HG03520 (cell line): ENCODE measurements around the gene AGAP1.

ENCODE experiments used
- ATAC-seq: cut with Tn5 transposase; IDR thresholded peaks from one replicate; pipeline ENCODE4 v1.9.1; 2021; ENCODE audit warnings: mild to moderate bottlenecking, moderate library complexity; ENCODE audit not compliant: unreplicated experiment

AGAP1 gene

DNA sequence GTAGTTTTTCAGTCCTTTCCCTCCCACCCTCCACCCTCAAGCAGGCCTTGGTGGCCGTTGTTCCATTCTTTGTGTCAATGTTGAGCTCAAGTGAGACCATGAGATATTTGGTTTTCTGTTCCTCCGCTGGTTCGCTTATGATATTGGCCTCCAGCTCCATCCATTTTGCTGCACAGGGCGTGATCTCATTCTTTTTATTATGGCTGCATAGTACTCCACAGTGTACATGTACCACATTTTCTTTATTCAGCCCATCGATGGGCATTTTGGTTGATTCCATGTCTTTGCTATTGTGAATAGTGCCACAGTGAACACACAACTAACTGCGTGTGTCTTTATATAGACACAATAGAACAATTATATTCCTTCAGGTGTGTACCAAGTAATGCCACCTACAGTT, 14.1 kb downstream of the AGAP1 start:
- no peak for ATAC-seq

DNA sequence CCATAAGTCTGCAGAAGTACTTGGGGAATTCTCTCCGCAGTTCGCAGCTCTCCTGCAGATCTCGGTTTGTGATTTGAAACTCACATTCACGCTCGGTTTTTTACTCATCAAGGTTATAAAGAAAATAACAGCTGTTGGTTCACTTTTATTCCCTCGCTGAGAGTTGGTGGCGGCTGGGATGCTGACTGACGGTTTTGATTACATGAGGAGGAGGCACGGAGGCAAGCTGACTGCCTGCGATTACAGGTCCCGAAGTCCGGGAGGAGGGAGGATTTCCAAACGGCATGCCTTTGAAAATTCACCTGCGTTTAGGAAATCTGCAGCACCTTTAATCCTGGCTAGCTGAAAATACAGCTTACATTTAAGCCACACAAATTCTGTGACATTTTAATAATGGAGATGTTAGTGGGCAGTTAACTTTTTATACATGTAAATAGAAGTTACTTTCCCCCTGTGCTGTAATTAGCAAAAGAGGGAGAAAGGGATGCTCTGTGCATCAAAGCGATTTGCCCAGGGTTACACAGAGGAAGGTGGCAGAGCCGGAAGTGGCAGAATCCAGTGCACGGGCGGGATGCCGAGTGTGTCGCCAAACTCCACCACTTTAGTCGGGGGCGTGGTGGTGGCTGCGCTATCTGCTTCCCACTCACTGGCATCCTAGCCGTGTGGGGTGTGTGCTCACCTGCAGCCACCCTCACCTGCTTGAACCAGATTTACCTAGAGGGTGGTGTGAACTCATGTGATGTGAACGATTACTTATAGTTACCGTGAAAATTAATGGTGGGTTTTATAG, 14.7 kb downstream of the AGAP1 start:
- no peak for ATAC-seq

DNA sequence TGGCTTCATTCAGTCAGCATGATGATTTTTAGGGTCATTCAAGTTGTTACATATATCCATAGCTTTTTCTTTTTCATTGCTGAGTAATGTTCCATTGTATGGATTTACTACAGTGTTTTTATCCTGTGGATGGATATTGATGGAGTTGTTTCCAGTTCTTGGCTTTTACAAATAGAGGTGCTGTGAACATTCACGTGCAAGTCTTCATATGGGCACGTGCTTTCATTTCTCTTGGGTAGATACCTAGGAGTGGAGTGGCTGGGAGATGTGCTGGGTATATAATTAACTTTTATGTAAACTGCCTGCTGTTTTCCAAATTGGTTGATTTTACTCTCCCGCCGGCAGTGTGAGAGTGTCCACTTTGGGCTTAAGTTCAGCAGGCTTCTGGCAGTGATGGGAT, 16.5 kb downstream of the AGAP1 start:
- no peak for ATAC-seq

DNA sequence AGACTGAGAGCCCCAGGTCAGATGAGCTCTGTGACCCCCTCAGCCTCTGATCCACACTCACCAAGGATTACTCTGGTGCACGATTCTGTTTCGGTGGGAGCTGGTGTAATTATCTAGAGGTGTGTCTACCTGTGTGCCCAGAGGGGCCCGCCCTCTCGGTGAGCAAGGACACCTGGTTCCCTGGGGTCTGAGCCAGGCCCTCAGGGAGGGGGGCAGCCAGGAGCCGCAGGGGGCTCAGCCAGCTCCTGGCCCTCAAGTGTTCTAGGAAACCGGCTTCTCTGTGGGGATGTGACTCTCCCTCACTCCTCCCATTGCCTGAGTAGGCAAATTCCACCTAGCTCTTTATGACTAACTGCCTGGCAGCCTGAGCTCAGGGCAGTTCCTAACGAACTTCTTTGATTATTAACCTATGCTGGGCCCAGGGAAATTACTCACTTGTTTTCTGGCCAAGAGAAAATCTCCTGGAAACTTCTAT, 17.4 kb downstream of the AGAP1 start:
- ATAC-seq, result no peak

DNA sequence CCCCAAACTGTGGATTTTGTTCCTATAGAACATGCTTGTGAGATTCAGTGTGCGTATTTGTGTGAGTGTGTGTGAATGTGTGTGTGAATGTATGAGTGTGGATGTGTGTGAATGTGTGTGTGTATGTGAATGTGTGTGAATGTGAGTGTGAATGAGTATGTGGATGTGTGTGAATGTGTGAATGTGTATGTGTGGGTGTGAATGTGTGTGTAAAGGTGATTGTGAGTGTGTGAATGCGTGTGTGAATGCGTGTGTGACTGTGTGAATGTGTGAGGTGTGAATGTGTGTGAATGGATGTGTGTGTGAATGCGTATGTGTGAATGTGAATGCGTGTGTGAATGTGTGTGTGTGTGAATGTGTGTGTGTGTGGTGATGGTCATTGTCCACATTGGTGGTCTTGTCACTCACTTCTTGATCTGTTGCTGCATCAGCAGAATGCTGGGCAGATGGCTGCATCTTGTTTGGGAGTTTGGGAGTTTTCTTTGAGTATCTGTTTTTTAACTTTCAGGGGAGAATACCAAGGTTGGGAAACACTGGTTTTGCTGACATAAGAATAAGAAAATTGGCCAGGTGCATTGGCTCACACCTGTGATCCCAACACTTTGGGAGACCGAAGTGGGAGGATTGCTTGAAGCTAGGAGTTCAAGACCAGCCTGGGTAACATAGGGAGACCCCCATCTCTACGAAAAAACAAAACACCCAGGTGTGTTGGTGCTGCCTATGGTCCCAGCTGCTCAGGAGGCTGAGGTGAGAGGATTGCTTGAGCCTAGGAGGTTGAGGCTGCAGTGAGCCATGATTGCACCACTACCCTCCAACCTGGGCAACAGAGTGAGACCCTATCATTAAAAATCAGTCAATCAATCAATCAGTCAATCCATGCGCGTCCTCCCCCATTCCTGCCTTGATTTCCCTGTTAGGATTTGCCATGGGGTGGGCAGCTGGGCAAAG, 18.2 kb downstream of the AGAP1 start:
- no peak for ATAC-seq

DNA sequence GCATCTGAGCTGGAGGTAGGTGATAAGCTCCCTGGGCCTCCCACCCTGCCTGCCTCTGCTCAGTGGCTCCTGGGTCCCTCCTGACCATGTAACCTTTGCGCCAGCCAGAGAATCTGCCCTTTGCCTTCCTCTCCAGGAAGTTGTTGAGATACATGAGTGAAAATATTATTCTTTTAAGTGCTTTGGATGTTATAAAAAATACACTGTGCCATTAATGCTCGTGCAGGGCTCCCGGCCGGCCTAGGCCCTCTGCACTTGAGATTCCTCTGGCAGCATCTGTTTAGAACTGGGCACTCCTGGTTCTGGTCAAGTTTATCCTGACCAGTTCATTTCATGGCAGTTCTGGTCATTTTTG, 18.8 kb downstream of the AGAP1 start:
- ATAC-seq, result no peak

DNA sequence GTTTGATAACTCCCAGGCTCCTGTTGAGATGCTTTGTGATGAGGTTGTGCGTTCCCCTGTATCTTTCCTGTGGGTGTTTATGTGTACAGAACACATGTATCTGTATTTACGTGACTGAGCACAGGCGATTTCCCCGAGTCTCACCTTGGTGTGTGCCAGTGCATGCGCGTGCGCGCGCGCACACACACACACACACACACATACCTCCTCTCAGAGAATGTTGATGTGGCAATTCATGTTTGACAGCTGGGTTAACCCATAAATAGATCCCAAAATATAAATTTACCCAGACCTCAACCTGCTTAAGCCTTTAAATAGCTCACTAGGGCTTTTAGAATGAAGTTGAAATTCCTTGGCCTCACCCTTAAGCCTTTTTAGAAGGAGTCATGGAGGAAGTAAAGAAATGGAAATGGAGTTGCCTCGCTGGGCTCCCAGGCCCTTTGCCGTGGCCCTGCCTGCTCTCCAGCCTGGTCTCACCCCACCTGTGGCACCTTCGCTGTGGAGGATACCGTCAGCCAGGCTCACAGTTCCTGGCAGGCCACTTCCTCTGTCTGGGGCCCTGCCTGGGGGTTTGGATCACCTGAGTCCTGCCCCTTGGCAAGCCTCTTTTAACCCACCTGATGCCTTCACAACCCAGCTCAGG, 20.3 kb downstream of the AGAP1 start:
- no peak for ATAC-seq

DNA sequence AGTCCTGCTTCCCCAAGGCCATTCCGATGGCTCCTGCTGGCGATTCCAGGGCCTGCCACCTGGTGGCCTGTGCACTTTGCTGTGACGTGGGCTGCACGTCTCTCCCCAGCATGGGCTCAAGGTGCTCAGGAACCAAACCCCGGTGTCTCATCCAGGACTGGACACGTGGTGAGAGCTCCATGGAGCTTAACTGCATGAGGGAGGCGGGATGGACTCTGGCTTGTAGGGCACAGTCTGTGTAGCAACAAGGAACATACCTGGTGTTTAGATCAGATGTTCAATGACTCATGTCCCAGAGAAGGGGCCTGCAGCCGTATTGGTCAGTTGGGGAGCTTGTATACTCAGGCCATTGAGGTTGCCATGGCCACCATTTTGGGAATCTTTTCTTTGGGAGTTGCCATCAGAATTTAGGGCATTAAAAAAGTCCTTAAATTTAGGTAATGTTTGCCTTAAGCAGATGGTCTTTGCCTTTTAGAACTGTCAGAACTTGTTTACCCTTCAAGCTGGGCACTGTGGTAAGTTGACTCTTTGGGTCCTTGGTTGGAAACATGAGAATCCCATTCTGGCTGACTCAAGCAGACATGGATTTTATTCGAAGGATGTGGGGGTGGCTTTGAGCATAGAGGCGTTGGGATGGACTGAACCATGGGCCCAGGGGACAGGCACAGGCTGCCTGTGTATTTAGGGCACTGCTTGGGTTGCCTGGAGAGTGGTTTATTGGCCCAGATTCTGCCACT, 21.0 kb downstream of the AGAP1 start:
- ATAC-seq, result no peak

DNA sequence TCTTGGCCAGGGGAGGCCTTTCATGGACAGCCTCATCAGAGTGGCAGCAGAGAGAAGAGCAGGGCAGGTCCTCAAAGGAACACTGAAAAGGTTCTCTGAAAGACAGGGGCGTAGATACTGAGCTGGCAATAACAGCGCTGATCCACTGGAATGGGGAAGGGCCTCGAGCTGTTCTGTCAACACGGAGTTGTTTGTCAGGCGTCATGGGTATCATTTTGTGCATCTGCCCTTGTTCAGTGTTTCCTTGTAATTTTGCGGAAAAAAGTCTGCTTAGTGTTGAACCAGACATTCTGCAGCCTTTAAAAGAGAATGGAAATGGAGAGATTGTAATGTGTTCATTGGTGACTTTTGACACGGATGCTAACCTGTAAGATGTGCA, 21.5 kb downstream of the AGAP1 start:
- no peak for ATAC-seq

DNA sequence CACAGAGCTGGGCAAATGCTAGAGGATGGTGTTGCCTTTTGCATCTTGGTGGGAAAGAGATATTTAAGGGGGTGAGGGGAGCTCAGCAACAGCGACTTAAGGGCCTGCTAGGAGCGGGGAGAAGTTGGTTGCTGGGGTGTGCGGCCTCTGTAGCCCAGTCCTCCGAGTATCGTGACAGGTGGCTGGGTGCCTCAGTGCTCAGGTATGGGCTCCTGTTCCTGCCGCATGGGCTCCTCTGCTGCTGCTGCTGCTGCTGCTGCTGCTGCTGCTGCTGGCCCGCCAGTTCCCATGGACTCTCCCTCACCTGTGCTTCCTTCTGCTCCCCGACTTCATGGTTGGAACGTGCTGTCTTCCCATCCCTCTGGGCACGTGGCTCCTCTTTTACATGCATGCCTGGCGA, 22.0 kb downstream of the AGAP1 start:
- ATAC-seq, result no peak

DNA sequence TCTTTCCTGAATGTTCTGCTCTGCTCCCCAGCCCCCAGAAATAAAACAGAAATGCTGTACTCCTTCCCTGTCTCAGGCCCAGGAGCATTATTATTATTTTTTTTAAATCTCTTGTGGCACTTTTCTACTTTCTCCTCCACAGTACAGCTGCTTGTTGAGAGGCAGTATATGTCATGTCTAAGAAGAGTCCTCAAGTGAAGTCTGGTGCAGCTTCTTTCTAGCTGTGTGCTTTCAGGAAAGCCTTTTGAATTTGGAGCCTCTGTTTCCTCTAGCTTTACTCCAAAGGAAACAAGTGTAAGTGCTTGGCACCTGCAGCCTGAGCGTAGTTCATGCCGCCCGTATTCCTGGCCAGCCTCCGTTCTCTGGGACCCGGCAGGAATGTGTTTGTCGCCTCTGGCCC, 22.4 kb downstream of the AGAP1 start:
- no peak for ATAC-seq

DNA sequence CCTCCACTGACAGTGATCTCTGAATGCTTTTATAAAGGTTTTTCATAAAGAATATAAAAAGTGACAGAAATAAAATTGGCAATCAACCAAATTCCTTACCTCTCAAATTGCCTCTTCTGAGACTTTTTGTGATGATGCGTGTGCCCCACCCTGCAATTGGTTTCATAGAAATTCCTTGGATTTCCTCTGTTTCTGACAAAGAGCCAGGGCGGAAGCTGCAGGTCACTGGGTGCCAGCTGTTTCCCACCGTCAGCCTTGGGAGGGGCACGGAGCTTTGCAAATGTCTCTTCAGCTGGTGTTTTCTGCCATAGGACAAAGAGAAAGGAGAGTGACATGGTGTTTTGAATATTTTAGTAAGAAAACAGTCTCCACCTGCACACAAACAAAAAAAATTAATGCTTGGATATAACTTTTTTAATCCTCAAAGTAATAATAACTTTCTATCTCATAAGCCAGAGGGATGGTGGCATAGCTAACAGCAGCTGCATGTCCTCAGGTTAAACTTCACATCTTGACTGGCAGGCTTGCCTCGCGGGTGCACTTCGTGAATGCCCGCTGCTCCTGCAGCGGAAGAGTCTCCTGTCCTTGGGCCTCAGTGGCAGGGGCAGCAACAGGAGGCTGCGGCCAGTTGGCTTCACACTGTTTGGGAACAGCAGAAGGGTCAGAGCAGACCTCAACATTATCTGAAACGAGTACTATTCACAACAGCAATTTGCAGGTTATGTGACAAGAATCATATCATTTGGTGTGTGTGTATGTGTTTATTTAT, 24.7 kb downstream of the AGAP1 start:
- no peak for ATAC-seq

DNA sequence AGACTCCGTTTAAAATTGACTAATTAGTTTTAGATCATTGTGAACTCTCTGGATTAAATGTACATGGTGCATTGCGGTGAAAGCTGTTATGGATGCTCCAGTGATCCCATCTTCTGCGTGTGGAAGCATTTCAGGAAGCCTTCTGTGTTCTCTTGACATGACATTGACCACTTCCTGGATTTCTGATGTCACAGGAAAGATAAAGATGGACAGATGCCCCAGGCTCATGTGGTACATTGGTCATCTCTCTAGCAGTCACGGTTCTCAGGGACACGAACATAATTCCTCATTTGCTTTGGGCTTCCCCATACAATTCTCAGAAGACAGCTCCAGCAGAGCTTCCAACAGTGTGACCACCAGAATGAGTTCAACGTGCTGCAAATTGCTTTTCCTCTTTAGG, 26.9 kb downstream of the AGAP1 start:
- ATAC-seq, result no peak

DNA sequence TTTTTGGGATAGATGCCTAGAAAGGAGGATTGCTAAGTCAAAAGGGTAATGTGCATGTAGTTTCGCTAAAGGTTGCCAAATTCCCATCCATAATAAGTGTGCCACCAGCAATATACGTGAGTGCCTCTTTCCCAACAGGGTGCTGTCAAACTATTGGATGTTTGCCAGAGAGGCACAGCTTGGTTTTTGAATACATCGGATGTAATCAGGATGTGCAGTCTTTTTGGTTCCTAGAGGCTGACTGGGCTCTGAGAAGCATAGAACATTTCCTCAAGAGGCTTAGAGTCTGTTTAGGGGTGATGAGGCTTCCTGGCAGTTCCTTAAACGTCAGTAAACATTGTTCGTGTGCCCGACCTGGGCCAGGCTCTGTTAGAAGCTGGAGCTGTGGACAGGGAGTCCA, 28.0 kb downstream of the AGAP1 start:
- no peak for ATAC-seq

DNA sequence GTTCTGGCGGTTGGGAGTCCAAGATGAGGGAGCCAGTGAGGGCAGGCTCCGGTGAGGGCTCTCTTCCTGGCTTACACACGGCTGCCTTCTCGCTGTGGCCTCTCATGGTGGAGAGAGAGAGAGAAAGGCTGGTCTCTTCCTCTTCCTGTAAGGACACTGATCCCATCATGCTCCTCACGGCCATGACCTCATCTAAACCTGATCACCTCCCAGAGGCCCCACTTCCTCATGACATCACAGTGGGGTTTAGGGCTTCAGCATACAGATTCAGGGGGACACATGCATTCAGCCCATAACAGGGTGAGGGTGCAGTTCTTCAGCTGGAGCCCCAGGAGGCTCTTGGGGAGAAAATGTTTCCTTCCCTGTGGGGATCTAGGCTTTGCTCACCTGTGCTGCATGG, 29.2 kb downstream of the AGAP1 start:
- no peak for ATAC-seq

DNA sequence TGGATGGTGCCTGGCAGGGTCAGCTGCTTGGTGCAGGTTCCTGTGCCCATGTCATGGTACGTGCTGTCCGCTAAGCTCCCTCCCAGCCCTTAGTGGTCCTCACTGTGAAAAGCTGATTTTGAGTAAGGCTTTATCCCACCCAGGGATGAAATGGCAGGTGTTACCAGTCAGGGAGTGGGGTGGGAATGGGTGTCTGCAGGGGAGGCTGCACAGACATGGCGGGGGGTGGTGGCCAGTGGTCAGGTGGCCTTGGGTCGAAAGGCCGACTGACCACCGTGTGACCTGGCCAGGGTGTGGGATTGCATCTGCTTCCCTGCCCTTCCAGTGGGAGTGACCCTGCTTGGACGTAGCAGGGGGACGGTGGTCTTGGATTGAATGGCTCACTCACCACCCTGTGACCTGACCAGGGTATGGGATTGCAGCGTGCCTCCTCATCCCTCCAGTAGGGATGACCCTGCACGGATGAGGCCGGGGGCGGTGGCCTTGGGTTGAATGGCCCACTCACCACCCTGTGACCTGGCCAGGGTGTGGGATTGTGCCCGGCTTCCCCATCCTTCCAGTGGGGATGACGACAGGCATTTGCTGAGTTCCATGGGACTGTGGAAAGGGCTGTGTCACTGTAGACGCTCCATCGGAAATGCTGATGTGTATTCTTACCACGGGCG, 29.8 kb downstream of the AGAP1 start:
- no peak for ATAC-seq

DNA sequence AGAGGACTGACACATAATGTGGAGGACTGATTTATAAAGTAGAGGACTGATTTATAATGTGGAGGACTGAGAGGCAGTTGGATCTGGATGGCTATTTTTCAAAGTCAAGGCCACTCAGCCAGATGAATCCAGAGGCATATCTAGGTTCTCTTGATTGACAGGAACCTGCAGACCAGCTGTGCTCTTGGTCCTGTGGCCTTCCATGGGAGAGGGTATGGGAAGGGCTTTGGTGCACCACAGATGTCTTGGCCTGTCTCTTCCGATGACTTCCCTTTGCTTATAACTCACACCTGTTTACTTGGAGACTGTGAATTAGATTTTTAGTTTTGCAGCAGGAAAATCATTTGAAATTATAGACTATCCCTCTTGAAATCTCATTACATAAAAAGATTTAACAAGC, 32.3 kb downstream of the AGAP1 start:
- ATAC-seq, result no peak

DNA sequence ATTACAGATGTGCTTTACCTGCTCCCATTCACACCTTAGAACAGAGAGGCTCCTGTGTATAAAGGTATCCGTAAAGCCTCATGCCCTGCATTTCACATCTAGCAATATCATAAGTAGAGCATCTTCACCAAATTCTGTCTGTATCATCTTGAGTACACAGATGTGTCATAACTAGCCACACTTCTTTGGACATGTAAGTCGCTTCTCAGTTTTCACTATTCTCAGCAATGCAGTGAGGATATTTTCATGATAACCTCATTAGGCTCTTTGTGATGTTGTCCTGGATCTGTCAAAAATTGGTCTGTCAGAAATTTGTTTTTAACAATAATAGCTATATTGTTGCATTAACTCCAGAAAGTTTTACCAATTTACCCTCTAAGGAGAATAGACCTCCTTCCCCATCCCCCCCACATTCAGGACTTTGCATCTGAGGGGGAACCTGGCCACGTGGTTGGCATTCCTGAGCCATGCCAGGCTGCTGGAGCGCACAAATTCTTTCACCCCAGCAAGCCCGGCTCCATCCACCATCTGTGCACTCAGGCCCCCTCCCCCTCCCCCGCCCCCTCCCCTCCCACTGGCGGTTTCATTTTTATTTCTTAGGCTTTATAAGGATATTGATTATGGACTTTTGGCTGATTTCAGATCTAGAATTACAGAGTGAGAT, 34.1 kb downstream of the AGAP1 start:
- no peak for ATAC-seq

DNA sequence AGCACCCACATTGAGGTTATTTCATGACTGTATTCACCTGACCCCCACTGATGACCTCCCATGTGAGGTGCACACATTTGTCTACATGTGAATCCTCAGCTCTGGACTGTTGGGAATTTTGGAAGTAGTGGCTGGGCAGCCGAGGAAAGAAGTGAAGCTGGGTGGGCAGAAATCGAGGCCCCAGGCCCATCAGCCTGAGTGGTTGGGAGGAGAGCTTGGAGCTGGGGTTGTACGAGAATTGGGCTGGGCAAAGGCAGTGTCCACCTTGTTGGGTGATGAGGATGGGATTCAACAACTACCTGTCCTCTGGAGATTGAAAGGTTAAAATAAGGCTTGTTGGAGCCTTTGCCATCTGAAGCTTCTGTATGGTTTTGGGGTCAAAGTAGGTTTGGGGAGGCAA, 35.8 kb downstream of the AGAP1 start:
- no peak for ATAC-seq
